Caco-2 (cell line): ENCODE results near the gene SGPP2. TPM values are rescaled to one million over a fixed set of nuclear protein-coding genes. Genes with fewer than 3 reads are reported as not detected.

Experiments
- BruUV-seq: library from RNA; stranded (reverse); fragments of 400-500 nt; replicated peaks from 2 replicates; lab custom pipeline; 2021; lab: Mats Ljungman, UMichigan
- CTCF ChIA-PET: fragments of 300-600 bp; sonication (Branson Sonifier 250); formaldehyde crosslinking; loops from one replicate; lab custom pipeline; 2022; ENCODE audit warnings: antibody characterized with exemption; lab: Charles Lee
- POLR2A ChIA-PET: fragments of 300-600 bp; sonication (Branson Sonifier 250); formaldehyde crosslinking; loops from one replicate; lab custom pipeline; 2022; ENCODE audit warnings: antibody characterized with exemption; lab: Charles Lee
- DNase-seq, 2 experiments: peaks; one replicate each; pipeline versions ENCODE4 v3.0.0 to v3.0.0-alpha.2; 2020 to 2022
- H3K27me3 ChIP-seq: replicated peaks from 2 replicates; pipeline ENCODE4 v1.6.0; 2011; ENCODE audit warnings: low read length; ENCODE audit not compliant: control insufficient read depth, insufficient read depth
- H3K36me3 ChIP-seq: 2 replicates; pipeline ENCODE4 v1.5.1; 2011; ENCODE audit warnings: low read length; ENCODE audit not compliant: control insufficient read depth, insufficient read depth
- H3K4me1 ChIP-seq: fragments of 250-450 bp; sonication (Bioruptor Pico); 2 replicates; pipeline ENCODE4 v1.5.1; 2020; ENCODE audit warnings: mild to moderate bottlenecking
- H3K4me3 ChIP-seq: 2 replicates; pipeline ENCODE4 v1.5.1; 2011; ENCODE audit warnings: low read depth, mild to moderate bottlenecking, control low read depth, low read length
- H3K9me3 ChIP-seq: fragments of 250-450 bp; sonication (Bioruptor Pico); 2 replicates; pipeline ENCODE4 v1.5.1; 2020; ENCODE audit warnings: mild to moderate bottlenecking, moderate library complexity
- H3K27ac Mint-ChIP-seq: one replicate; pipeline ENCODE4 v1.8.0; 2022; ENCODE audit warnings: mixed read lengths; ENCODE audit not compliant: unreplicated experiment
- H3K27me3 Mint-ChIP-seq: one replicate; pipeline ENCODE4 v1.8.0; 2022; ENCODE audit warnings: mixed read lengths; ENCODE audit not compliant: insufficient read depth, unreplicated experiment
- H3K36me3 Mint-ChIP-seq: one replicate; pipeline ENCODE4 v1.8.0; 2022; ENCODE audit warnings: mild to moderate bottlenecking, mixed read lengths; ENCODE audit not compliant: insufficient read depth, unreplicated experiment
- H3K4me1 Mint-ChIP-seq: one replicate; pipeline ENCODE4 v1.8.0; 2022; ENCODE audit warnings: low read depth, mixed read lengths; ENCODE audit not compliant: unreplicated experiment
- H3K4me3 Mint-ChIP-seq: one replicate; pipeline ENCODE4 v1.8.0; 2022; ENCODE audit warnings: mild to moderate bottlenecking, moderate library complexity, mixed read lengths; ENCODE audit not compliant: unreplicated experiment
- H3K9me3 Mint-ChIP-seq: one replicate; pipeline ENCODE4 v1.8.0; 2022; ENCODE audit warnings: mixed read lengths; ENCODE audit not compliant: unreplicated experiment
- intact Hi-C: fragments of 100-400 bp; cut with micrococcal nuclease; formaldehyde crosslinking; loops from one replicate; pipeline ENCODE4 v1.10.0; 2022; ENCODE audit not compliant: unreplicated experiment
- total RNA-seq: library from RNA; stranded (reverse); gene quantifications from 2 replicates; pipeline ENCODE4 v1.2.3, GENCODE V29; 2022
- TF ChIP-seq, protein P1 (sequence below), 2 experiments: fragments of 200-600 bp in 1 of 2; IDR thresholded peaks; 1 replicate in 1 of 2; 2 replicates in 1 of 2; pipeline versions ENCODE4 v1.5.1 to v1.8.0; 2011 to 2022; ENCODE audit warnings: antibody characterized with exemption in 1 of 2, control low read depth in 1 of 2, inconsistent platforms in 1 of 2, low read depth in 1 of 2, low read length in 1 of 2, mild to moderate bottlenecking in 1 of 2, moderate library complexity in 1 of 2; ENCODE audit not compliant: insufficient read depth in 1 of 2, severe bottlenecking in 1 of 2, unreplicated experiment in 1 of 2

Gene SGPP2
- total RNA-seq, 1 experiment from 2014 or later = not detected

GRCh38 chr2:222393733-222394267, 30.5 kb upstream of the SGPP2 start:
- Mint-ChIP-seq H3K4me1 (no peaks in the 10 kb centered on the region), H3K27me3 (no peaks in the 10 kb centered on the region), H3K9me3 (no peaks in the 10 kb centered on the region), H3K36me3 (no peaks in the 10 kb centered on the region), H3K27ac (no peak overlapping the region), H3K4me3 (no peak overlapping the region)
- intact Hi-C loops = loop anchor here (2.0 kb wide), 1 partner anchor 29 kb away; no protein-coding TSS in a partner anchor
- no TSS peak for BruUV-seq
- TF ChIP-seq, protein P1, sequence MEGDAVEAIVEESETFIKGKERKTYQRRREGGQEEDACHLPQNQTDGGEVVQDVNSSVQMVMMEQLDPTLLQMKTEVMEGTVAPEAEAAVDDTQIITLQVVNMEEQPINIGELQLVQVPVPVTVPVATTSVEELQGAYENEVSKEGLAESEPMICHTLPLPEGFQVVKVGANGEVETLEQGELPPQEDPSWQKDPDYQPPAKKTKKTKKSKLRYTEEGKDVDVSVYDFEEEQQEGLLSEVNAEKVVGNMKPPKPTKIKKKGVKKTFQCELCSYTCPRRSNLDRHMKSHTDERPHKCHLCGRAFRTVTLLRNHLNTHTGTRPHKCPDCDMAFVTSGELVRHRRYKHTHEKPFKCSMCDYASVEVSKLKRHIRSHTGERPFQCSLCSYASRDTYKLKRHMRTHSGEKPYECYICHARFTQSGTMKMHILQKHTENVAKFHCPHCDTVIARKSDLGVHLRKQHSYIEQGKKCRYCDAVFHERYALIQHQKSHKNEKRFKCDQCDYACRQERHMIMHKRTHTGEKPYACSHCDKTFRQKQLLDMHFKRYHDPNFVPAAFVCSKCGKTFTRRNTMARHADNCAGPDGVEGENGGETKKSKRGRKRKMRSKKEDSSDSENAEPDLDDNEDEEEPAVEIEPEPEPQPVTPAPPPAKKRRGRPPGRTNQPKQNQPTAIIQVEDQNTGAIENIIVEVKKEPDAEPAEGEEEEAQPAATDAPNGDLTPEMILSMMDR (IDR thresholded peaks at IDR 0.05; ENCODE audit: insufficient read depth in 1 of 2, low read depth in 1 of 2, low read length in 1 of 2, severe bottlenecking in 1 of 2, unreplicated experiment in 1 of 2) = no peak
- no peaks in the 10 kb centered on the region for H3K27me3 ChIP-seq
- H3K9me3 ChIP-seq = no peaks in the 10 kb centered on the region
- H3K4me1 ChIP-seq = no peaks in the 10 kb centered on the region
- no peaks in the 10 kb centered on the region for H3K36me3 ChIP-seq
- ChIA-PET CTCF (no interaction called here), POLR2A (no interaction called here)
- DNase-seq = no peak
- H3K4me3 ChIP-seq = no peak overlapping the region

GRCh38 chr2:222398446-222398885, 25.9 kb upstream of the SGPP2 start:
- H3K36me3 ChIP-seq = no peaks in the 10 kb centered on the region
- no TSS peak for BruUV-seq
- no peaks in the 10 kb centered on the region for H3K27me3 ChIP-seq
- Mint-ChIP-seq H3K27ac (no peak overlapping the region), H3K4me3 (no peak overlapping the region), H3K9me3 (no peaks in the 10 kb centered on the region), H3K4me1 (no peaks in the 10 kb centered on the region), H3K27me3 (peaks cover 3% of the 10 kb centered on the region), H3K36me3 (no peaks in the 10 kb centered on the region)
- ChIA-PET CTCF (no interaction called here), POLR2A (no interaction called here)
- H3K4me1 ChIP-seq = no peaks in the 10 kb centered on the region
- intact Hi-C loops = no loop called here
- H3K9me3 ChIP-seq = no peaks in the 10 kb centered on the region
- TF ChIP-seq, protein P1 (IDR thresholded peaks at IDR 0.05; ENCODE audit: insufficient read depth in 1 of 2, low read depth in 1 of 2, low read length in 1 of 2, severe bottlenecking in 1 of 2, unreplicated experiment in 1 of 2) = no peak
- no peak for DNase-seq
- H3K4me3 ChIP-seq = no peak overlapping the region

DNA sequence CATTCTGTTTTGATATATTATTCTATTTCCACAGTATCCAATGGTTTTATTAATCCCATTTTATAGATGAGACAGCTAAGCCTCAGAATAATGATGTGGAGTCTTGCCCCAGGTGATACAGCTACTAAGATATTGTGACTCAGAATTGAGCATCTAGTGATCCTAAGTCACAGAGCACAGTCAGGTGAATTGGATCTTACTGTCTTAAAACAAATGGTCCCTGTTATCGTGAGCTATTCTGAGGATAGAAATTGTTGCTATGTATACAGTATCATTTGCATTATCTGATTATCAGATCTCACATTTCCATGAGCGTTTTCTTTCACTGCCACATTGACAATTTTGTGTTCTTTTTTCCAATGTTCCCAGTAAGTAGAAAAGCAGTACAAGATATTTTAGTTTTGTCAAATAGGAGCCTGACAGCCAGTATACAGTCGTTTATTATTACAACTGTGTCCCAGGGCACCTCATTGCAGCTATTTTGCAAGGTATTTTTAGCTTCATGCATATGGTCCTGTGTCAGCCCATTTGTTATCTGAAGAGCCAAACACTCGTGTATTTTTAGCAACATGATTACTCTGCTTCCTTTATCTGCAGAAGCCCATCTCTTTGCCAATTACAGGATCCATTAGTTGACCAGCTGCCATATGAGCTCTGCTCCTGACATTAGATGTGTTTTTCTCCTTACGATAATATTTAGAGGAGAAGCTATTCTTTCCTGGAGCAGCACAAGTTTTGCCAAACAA, 25.1 kb upstream of the SGPP2 start:
- no peak overlapping the region for H3K27ac Mint-ChIP-seq
- intact Hi-C loops = no loop called here
- no peaks in the 10 kb centered on the region for H3K4me1 Mint-ChIP-seq
- H3K9me3 ChIP-seq = no peaks in the 10 kb centered on the region
- H3K4me3 Mint-ChIP-seq = no peak overlapping the region
- BruUV-seq = no TSS peak
- H3K27me3 ChIP-seq = no peaks in the 10 kb centered on the region
- H3K4me3 ChIP-seq = no peak overlapping the region
- no peaks in the 10 kb centered on the region for H3K36me3 Mint-ChIP-seq
- POLR2A ChIA-PET = interaction anchor here (0.6 kb wide), 1 partner anchor 11 kb away, joined by 3 read pairs; no protein-coding TSS in a partner anchor
- CTCF ChIA-PET = no interaction called here
- no peak for DNase-seq
- no peaks in the 10 kb centered on the region for H3K4me1 ChIP-seq
- peaks cover 3% of the 10 kb centered on the region for H3K27me3 Mint-ChIP-seq
- H3K36me3 ChIP-seq = no peaks in the 10 kb centered on the region
- TF ChIP-seq, protein P1 (IDR thresholded peaks at IDR 0.05; ENCODE audit: insufficient read depth in 1 of 2, low read depth in 1 of 2, low read length in 1 of 2, severe bottlenecking in 1 of 2, unreplicated experiment in 1 of 2) = no peak
- no peaks in the 10 kb centered on the region for H3K9me3 Mint-ChIP-seq
